Measurements from ENCODE around the gene FOXN3. TPM values are rescaled to one million over a fixed set of nuclear protein-coding genes. Genes with fewer than 3 reads are reported as not detected.

Gene FOXN3
- total and polyA plus RNA-seq, 2 donors (not counting 3 experiments of a cell fraction or from before 2014, with no cell fraction given): 16.9 to 41.8 TPM

DNA sequence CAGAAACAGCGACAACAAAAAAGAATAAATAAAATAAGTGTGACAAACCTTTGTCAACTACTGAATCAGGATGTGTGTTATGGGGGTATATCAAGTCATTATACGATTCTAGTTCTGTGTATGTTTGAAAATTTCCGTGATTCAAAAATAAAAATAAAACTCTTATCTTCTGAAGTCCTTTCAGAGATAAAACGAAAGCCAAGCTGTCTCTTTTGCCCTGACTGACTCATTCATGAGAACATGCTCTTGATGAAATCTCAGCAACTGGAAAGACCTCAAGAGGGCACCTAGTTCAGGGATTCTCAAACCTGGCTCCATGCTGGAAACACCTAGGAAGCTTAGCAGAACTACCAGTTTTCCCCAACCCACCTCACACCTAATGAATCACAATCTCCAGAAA, 9.2 kb downstream of the FOXN3 start:
- Histone ChIP-seq H3K27me3 (ENCODE audit: control insufficient read depth in 2 of 2, insufficient read depth in 2 of 2, low read length in 2 of 2) (no peaks in the 10 kb centered on the region), H3K9me3 (replicated peaks; ENCODE audit: control insufficient read depth, insufficient read depth, low read length) (no peaks in the 10 kb centered on the region), H3K9ac (replicated peaks; ENCODE audit: extremely low read depth, insufficient read depth, low read length) (no peak overlapping the region), H4K20me1 (replicated peaks; ENCODE audit: control insufficient read depth, extremely low read depth, insufficient read depth, low read length) (no peaks in the 10 kb centered on the region), H2AFZ (ENCODE audit: low read depth, low read length) (no peak overlapping the region), H3K4me1 (ENCODE audit: control insufficient read depth, extremely low read depth, insufficient read depth, low read length) (peaks cover 10% of the 10 kb centered on the region), H3K36me3 (ENCODE audit: control insufficient read depth in 2 of 2, extremely low read depth in 1 of 2, insufficient read depth in 2 of 2, low read length in 2 of 2) (peaks cover 2 to 6% of the 10 kb centered on the region in 2 experiments), H3K27ac (ENCODE audit: insufficient read depth, low read depth, low read length) (no peak overlapping the region), H3K4me3 (replicated peaks in 1 of 3; ENCODE audit: insufficient read depth in 1 of 3, low read depth in 1 of 3, low read length in 3 of 3) (no peak overlapping the region), H3K4me2 (ENCODE audit: insufficient read depth, low read length) (no peak overlapping the region), H3K9me1 (replicated peaks; ENCODE audit: control insufficient read depth, extremely low read depth, insufficient read depth, low read length) (no peaks in the 10 kb centered on the region), H3K79me2 (ENCODE audit: control insufficient read depth, insufficient read depth, low read length) (peaks cover 2% of the 10 kb centered on the region)
- FAIRE-seq (no peak), DNase-seq (ENCODE audit: low read depth, low spot score) (no peak)
- ChIA-PET CTCF (no interaction called here), POLR2A (no interaction called here)
- no TSS peak for BruUV-seq (replicated peaks)
- intact Hi-C loops (cut with micrococcal nuclease): no loop called here
- TF ChIP-seq JUN (IDR thresholded peaks at IDR 0.05; ENCODE audit: borderline replicate concordance, insufficient read depth, insufficient read length, low read depth): no peak
- TF ChIP-seq, protein P1, sequence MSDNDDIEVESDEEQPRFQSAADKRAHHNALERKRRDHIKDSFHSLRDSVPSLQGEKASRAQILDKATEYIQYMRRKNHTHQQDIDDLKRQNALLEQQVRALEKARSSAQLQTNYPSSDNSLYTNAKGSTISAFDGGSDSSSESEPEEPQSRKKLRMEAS (IDR thresholded peaks at IDR 0.05; ENCODE audit: insufficient read depth, insufficient read length): no peak
- no peak for TF ChIP-seq POLR2A (IDR thresholded peaks at IDR 0.05; ENCODE audit: low read depth, low read length)
- TF ChIP-seq FOS (IDR thresholded peaks at IDR 0.05; ENCODE audit: borderline replicate concordance, insufficient read depth, low read length): no peak
- TF ChIP-seq EZH2 (IDR thresholded peaks at IDR 0.05; ENCODE audit: borderline replicate concordance, low read depth, low read length, severe bottlenecking): no peak
- no peak for TF ChIP-seq GATA2 (IDR thresholded peaks at IDR 0.05; ENCODE audit: insufficient read depth, insufficient read length, low read depth, low read length)
- no peak for TF ChIP-seq MYC (IDR thresholded peaks at IDR 0.05; ENCODE audit: low read depth, low read length)
- TF ChIP-seq, protein P2, sequence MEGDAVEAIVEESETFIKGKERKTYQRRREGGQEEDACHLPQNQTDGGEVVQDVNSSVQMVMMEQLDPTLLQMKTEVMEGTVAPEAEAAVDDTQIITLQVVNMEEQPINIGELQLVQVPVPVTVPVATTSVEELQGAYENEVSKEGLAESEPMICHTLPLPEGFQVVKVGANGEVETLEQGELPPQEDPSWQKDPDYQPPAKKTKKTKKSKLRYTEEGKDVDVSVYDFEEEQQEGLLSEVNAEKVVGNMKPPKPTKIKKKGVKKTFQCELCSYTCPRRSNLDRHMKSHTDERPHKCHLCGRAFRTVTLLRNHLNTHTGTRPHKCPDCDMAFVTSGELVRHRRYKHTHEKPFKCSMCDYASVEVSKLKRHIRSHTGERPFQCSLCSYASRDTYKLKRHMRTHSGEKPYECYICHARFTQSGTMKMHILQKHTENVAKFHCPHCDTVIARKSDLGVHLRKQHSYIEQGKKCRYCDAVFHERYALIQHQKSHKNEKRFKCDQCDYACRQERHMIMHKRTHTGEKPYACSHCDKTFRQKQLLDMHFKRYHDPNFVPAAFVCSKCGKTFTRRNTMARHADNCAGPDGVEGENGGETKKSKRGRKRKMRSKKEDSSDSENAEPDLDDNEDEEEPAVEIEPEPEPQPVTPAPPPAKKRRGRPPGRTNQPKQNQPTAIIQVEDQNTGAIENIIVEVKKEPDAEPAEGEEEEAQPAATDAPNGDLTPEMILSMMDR (IDR thresholded peaks at IDR 0.05; ENCODE audit: extremely low read depth in 1 of 2, insufficient read depth in 1 of 2, low read depth in 1 of 2, low read length in 2 of 2): no peak
- no peak for TF ChIP-seq POLR2AphosphoS5 (IDR thresholded peaks at IDR 0.05; ENCODE audit: insufficient read depth, low read depth, low read length)
- dilution Hi-C loops (cut with MboI; ENCODE audit: extremely low pct_ligation_motif_present, low sequenced_read_pairs): no loop called here
